Parathyroid adenoma (tissue), 2 donors: ENCODE measurements around the gene ALDH1L2.

Source experiments
- H2AFZ ChIP-seq: fragments of 300-600 bp; sonication (generic); one replicate; pipeline ENCODE4 v1.7.0; 2017; ENCODE audit warnings: antibody characterized with exemption, mild to moderate bottlenecking
- H3K27ac ChIP-seq: fragments of 300-600 bp; sonication (generic); one replicate; pipeline ENCODE4 v1.7.0; 2017
- H3K27me3 ChIP-seq: fragments of 300-600 bp; sonication (generic); one replicate; pipeline ENCODE4 v1.7.0; 2017; ENCODE audit warnings: low read length; ENCODE audit not compliant: control insufficient read depth, insufficient read depth
- H3K36me3 ChIP-seq: fragments of 300-600 bp; sonication (generic); one replicate; pipeline ENCODE4 v1.7.0; 2017; ENCODE audit warnings: low read length; ENCODE audit not compliant: control insufficient read depth, insufficient read depth
- H3K4me1 ChIP-seq: fragments of 300-600 bp; sonication (generic); one replicate; pipeline ENCODE4 v1.7.0; 2017; ENCODE audit warnings: control low read depth
- H3K4me2 ChIP-seq: fragments of 300-600 bp; sonication (generic); one replicate; pipeline ENCODE4 v1.7.0; 2017; ENCODE audit warnings: low read length
- H3K4me3 ChIP-seq: fragments of 300-600 bp; sonication (generic); one replicate; pipeline ENCODE4 v1.7.0; 2017; ENCODE audit warnings: low read depth, low read length
- H3K79me2 ChIP-seq: fragments of 300-600 bp; sonication (generic); one replicate; pipeline ENCODE4 v1.7.0; 2017; ENCODE audit warnings: control low read depth
- H3K9ac ChIP-seq: fragments of 300-600 bp; sonication (generic); one replicate; pipeline ENCODE4 v1.7.0; 2017; ENCODE audit warnings: mild to moderate bottlenecking
- H3K9me3 ChIP-seq: fragments of 300-600 bp; sonication (generic); one replicate; pipeline ENCODE4 v1.7.0; 2017; ENCODE audit warnings: low read length; ENCODE audit not compliant: control insufficient read depth
- CTCF ChIP-seq: fragments of 300-600 bp; sonication (generic); IDR thresholded peaks from one replicate; pipeline ENCODE4 v1.7.0; 2017; ENCODE audit warnings: antibody characterized with exemption, mild to moderate bottlenecking
- donor health status: primary hyperparathyroidism.

Gene ALDH1L2

DNA sequence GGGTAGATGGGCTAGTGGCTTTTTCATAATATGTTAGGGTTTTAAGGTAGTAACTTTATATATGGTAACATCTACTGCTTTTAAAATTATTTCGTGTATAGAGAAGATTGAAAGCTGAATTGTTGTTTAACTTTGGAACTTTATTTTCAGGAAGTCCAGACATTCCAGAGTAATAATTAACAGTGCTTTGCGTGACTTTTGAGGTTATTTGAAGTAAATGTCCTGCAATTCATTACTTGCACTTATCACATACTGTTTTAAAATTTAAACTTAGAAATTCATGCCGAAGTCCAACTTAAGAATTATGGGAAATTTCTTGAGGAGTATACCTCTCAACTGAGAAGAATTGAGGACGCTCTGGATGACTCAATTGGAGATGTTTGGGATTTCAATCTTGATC, 26.6 kb upstream of the ALDH1L2 start:
- no peak overlapping the region for H2AFZ ChIP-seq
- no peaks in the 10 kb centered on the region for H3K9me3 ChIP-seq
- H3K36me3 ChIP-seq = no peaks in the 10 kb centered on the region
- H3K4me1 ChIP-seq = peaks cover 3% of the 10 kb centered on the region
- H3K9ac ChIP-seq = no peak overlapping the region
- no peak overlapping the region for H3K4me3 ChIP-seq
- H3K79me2 ChIP-seq = peaks cover 21% of the 10 kb centered on the region
- TF ChIP-seq CTCF = no peak
- no peaks in the 10 kb centered on the region for H3K27me3 ChIP-seq
- H3K27ac ChIP-seq = no peak overlapping the region
- no peak overlapping the region for H3K4me2 ChIP-seq

DNA sequence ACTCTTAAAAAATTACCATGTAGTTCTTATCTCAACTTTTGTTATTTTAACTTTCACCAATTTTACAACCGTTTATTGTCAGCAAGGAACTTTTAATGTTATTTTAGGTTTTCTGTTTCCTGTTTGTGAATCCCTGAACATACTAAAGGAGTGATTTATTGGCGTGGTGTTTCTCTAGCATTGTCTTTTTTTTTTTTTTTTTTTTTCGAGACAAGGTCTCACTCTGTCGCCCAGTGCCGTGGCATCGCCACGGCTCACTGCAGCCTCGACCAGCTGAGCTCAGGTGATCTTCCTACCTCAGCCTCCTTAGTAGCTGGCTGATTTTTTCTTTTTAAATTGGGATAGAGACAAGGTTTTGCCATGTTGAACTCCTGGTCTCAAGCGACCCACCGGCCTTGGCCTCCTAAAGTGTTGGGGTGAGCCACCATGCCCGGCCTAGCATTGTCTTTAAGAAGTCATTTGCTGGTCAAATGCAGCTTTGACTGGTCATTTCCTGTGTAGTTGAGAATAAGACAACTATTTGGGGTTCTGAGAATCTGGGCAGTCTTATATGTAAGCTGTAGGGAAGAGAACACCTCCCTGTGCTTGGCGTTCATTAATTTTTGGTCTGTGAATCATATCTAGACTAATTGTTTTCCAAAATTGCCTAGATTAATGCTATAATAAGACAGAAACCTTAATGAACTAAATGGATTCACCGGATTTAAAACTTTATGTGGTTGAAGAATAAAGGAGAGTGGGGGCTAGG, 25.4 kb upstream of the ALDH1L2 start:
- H3K27ac ChIP-seq = peak overlapping the region; percentile 0
- no peaks in the 10 kb centered on the region for H3K36me3 ChIP-seq
- peak overlapping the region; percentile 60 for H3K4me2 ChIP-seq
- H3K9me3 ChIP-seq = no peaks in the 10 kb centered on the region
- H3K9ac ChIP-seq = no peak overlapping the region
- peaks cover 3% of the 10 kb centered on the region for H3K4me1 ChIP-seq
- H3K79me2 ChIP-seq = peaks cover 19% of the 10 kb centered on the region
- no peak for TF ChIP-seq CTCF
- H3K4me3 ChIP-seq = peak overlapping the region; percentile 69
- no peaks in the 10 kb centered on the region for H3K27me3 ChIP-seq
- H2AFZ ChIP-seq = no peak overlapping the region

GRCh38 chr12:105107494-105108371, 23.5 kb upstream of the ALDH1L2 start, which contains the start of gene WASHC4:
TSS of gene WASHC4 (plus strand) at chr12:105107731. CDS start at chr12:105107801, 70 bp downstream.
- H3K4me3 ChIP-seq = peak within 1 kb of the TSS; percentile 69
- no peaks in the 10 kb centered on the region for H3K9me3 ChIP-seq
- H3K27me3 ChIP-seq = no peaks in the 10 kb centered on the region
- peak within 1 kb of the TSS; percentile 70 for H3K9ac ChIP-seq
- no peak for TF ChIP-seq CTCF
- H3K4me2 ChIP-seq = peak within 1 kb of the TSS; percentile 81
- H3K4me1 ChIP-seq = peaks cover 3% of the 10 kb centered on the region
- H3K36me3 ChIP-seq = no peaks in the 10 kb centered on the region
- H2AFZ ChIP-seq = peak within 1 kb of the TSS; percentile 96
- H3K79me2 ChIP-seq = peaks cover 12% of the 10 kb centered on the region
- peak within 1 kb of the TSS; percentile 93 for H3K27ac ChIP-seq

DNA sequence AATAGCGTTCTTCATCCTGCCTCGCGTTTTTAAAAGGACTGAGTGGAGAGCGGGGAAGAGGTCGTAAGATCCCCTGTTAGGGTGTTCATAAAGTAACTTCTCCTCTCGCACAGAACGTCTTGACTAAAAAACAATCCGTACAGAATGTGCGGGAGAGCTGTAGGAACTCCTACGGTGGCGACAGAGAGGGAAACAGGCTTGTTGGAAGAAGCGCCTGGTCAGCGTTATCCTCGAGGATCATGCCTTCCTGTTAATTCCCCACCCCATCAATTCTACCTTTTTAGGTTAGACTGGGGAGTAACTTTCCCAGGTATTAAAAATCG, 22.9 kb upstream of the ALDH1L2 start:
- H3K27me3 ChIP-seq = no peaks in the 10 kb centered on the region
- peak overlapping the region; percentile 96 for H2AFZ ChIP-seq
- H3K36me3 ChIP-seq = no peaks in the 10 kb centered on the region
- H3K9ac ChIP-seq = peak overlapping the region; percentile 49
- H3K27ac ChIP-seq = peak overlapping the region; percentile 93
- H3K4me1 ChIP-seq = peaks cover 3% of the 10 kb centered on the region
- peaks cover 6% of the 10 kb centered on the region for H3K79me2 ChIP-seq
- H3K9me3 ChIP-seq = no peaks in the 10 kb centered on the region
- no peak for TF ChIP-seq CTCF
- peak overlapping the region; percentile 81 for H3K4me2 ChIP-seq
- H3K4me3 ChIP-seq = peak overlapping the region; percentile 69
